Natural killer cell treated with Interleukin-12 subunit alpha and Interleukin-12 subunit beta and Interleukin-15 and Interleukin-18, amount 100 ng/mL, for 72 hours (primary cell): ENCODE measurements around the gene PLRG1. TPM values are rescaled to one million over a fixed set of nuclear protein-coding genes. Genes with fewer than 3 reads are reported as not detected.
"Not testable (repeated sequence)": the region's sequence is repeated elsewhere in the genome, so short reads cannot be mapped to it uniquely, and the experiment has no call there.

Experiments used
- ATAC-seq, 2 donors: fragments of 150-1000 bp; cut with Tn5 transposase in 1 of 2; sonication (Bioruptor Pico), chemical (Tn5 transposase) in 1 of 2; 2 replicates each; pipeline ENCODE4 v1.10.0; 2021
- DNase-seq: peaks from one replicate; pipeline ENCODE4 v3.0.0; 2022; ENCODE audit warnings: low spot score
- H3K27ac Mint-ChIP-seq, 2 donors: 1 replicate in 1 of 2; 2 replicates in 1 of 2; pipeline ENCODE4 v1.8.0; 2022; ENCODE audit warnings: mixed read lengths in 2 of 2, mild to moderate bottlenecking in 1 of 2, moderate library complexity in 1 of 2
- H3K27me3 Mint-ChIP-seq, 2 donors: 1 replicate in 1 of 2; 2 replicates in 1 of 2; pipeline ENCODE4 v1.8.0; 2022; ENCODE audit warnings: mixed read lengths in 2 of 2
- H3K36me3 Mint-ChIP-seq: one replicate; pipeline ENCODE4 v1.8.0; 2022; ENCODE audit warnings: mixed read lengths
- H3K4me1 Mint-ChIP-seq, 2 donors: 1 replicate in 1 of 2; 2 replicates in 1 of 2; pipeline ENCODE4 v1.8.0; 2022; ENCODE audit warnings: low read depth in 2 of 2, mixed read lengths in 2 of 2, mild to moderate bottlenecking in 1 of 2
- H3K4me3 Mint-ChIP-seq: one replicate; pipeline ENCODE4 v1.8.0; 2022; ENCODE audit warnings: mixed read lengths
- H3K9me3 Mint-ChIP-seq: 2 replicates; pipeline ENCODE4 v1.8.0; 2022; ENCODE audit warnings: mixed read lengths
- total RNA-seq, 2 donors: library from RNA; stranded (reverse); gene quantifications; one replicate each; pipeline ENCODE4 v1.2.3, GENCODE V29; 2022

The PLRG1 gene
- total RNA-seq, result 100 to 1,000 TPM in 1 of 2 donors, 10 to 100 TPM in 1; 84.5 to 109 TPM

GRCh38 chr4:154549894-154550790 is at the start of gene PLRG1:
PLRG1 (minus strand) TSS chr4:154550400; CDS start chr4:154550308, 92 bp downstream.
- no peaks in the 10 kb centered on the region for H3K27me3 Mint-ChIP-seq
- peaks cover 14% of the 10 kb centered on the region for H3K36me3 Mint-ChIP-seq
- DNase-seq, result peak; percentile 95
- peak; percentile 100 for ATAC-seq
- H3K4me3 Mint-ChIP-seq, result peak within 1 kb of the TSS; percentile 98
- peaks cover 18 to 21% of the 10 kb centered on the region in 2 donors for H3K4me1 Mint-ChIP-seq
- peak within 1 kb of the TSS; percentile 89 to 94 for H3K27ac Mint-ChIP-seq
- no peaks in the 10 kb centered on the region for H3K9me3 Mint-ChIP-seq

DNA sequence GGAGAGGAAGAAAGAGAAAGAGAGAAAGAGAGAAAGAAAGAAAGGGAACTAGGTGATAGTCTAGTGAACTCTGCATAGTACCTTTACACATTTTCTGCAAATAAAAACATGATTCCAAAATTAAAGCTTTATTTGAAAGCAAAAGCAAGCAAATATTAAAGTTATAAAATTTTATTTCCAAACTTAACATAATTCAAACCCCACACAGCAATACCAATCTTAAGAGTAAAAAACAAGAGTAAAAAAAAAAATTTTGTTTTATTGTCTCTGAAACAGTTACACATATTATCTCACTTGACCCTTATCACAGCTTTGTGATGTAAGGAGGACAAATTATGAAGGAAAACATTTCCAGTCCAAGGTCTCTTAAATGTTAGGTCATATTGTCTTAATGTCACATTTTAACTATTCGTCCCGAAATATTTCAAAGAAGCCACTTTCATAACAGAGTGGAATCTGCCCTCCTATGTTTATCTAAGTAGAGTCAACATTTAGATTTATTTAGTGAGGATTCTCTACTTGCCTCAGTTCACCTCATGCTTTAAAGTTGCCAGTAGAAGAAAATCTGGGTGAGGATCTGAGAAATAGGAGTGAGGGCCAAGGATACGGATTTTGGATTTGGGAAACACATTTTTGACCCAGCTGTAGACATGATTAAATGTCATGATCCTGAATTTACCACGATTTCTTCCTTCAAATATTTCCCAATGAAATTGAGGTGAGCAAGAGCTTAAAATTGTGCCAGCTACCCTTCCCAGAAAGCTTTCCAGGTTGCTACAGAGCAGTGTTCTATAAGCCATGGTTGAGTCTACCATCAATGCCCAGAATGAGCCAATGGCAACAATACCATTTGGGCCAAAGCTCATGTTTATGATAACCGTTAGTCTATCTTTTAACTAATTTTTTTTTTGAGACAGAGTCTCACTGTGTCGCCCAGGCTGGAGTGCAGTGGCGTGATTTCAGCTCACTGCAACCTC is 47.9 kb upstream of the PLRG1 start:
- Mint-ChIP-seq H3K27ac (no peak overlapping the region), H3K36me3 (no peaks in the 10 kb centered on the region), H3K9me3 (no peaks in the 10 kb centered on the region), H3K4me1 (no peaks in the 10 kb centered on the region), H3K4me3 (no peak overlapping the region), H3K27me3 (peaks cover 16 to 31% of the 10 kb centered on the region in 2 donors)
- DNase-seq, result no peak
- no peak for ATAC-seq

DNA sequence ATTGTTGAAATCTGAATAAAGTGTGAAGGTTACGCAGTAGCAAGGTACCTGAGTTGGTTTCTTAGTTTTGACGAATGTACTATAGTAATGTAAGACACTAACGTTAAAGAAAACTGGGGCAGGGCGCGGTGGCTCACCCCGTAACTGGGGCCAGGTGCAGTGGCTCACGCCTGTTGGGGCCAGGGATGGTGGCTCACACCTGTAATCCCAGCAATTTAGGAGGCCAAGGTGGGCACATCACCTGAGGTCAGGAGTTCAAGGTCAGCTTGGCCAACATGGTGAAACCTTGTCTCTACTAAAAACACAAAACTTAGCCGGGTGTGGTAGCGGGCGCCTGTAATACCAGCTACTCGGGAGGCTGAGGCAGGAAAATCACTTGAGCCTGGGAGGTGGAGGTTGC is 47.1 kb upstream of the PLRG1 start:
- H3K4me1 Mint-ChIP-seq, H3K9me3 Mint-ChIP-seq, ATAC-seq, H3K27ac Mint-ChIP-seq, H3K4me3 Mint-ChIP-seq, DNase-seq, H3K36me3 Mint-ChIP-seq: not testable (repeated sequence)
- H3K27me3 Mint-ChIP-seq, result peaks cover 11 to 23% of the 10 kb centered on the region in 2 donors

DNA sequence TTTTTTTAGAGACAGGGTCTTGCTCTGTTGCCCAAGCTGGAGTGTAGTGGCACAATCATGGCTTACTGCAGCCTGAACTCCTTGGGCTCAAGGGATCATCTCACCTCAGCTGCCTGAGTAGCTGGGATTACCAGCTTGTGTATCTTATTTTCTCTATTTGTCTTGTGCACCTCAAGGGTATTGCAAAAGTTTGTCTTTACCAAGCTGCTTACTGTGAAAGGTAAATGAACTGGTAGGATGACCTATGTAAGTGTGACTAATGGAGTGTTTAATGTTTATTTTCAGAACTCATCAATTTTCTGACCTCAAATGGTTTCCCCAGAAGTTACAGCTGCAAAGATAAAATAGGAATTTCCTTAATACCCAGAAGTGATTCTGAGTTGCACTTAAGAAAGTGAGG is 45.6 kb upstream of the PLRG1 start:
- H3K27me3 Mint-ChIP-seq, result peaks cover 9 to 17% of the 10 kb centered on the region in 2 donors

GRCh38 chr4:154594343-154594742 is 44.1 kb upstream of the PLRG1 start:
- DNase-seq, result not testable (repeated sequence)

More for the DNA sequence above, 45.6 kb upstream of the PLRG1 start:
- H3K9me3 Mint-ChIP-seq, result no peaks in the 10 kb centered on the region
- H3K27ac Mint-ChIP-seq, result no peak overlapping the region
- ATAC-seq (no peak), DNase-seq (no peak)
- H3K4me3 Mint-ChIP-seq, result no peak overlapping the region
- H3K36me3 Mint-ChIP-seq, result no peaks in the 10 kb centered on the region
- no peaks in the 10 kb centered on the region for H3K4me1 Mint-ChIP-seq

GRCh38 chr4:154593868-154594267 is 43.7 kb upstream of the PLRG1 start:
- H3K36me3 Mint-ChIP-seq, result no peaks in the 10 kb centered on the region
- H3K27ac Mint-ChIP-seq, result no peak overlapping the region
- no peak overlapping the region for H3K4me3 Mint-ChIP-seq
- no peak for DNase-seq
- no peak for ATAC-seq
- no peaks in the 10 kb centered on the region for H3K4me1 Mint-ChIP-seq
- no peaks in the 10 kb centered on the region for H3K9me3 Mint-ChIP-seq
- peaks cover 14 to 20% of the 10 kb centered on the region in 2 donors for H3K27me3 Mint-ChIP-seq

More at GRCh38 chr4:154594343-154594742, 44.1 kb upstream of the PLRG1 start:
- H3K4me1 Mint-ChIP-seq, H3K36me3 Mint-ChIP-seq, H3K9me3 Mint-ChIP-seq, H3K4me3 Mint-ChIP-seq, ATAC-seq, H3K27ac Mint-ChIP-seq: not testable (repeated sequence)
- H3K27me3 Mint-ChIP-seq, result peaks cover 13 to 16% of the 10 kb centered on the region in 2 donors

GRCh38 chr4:154591890-154592289 is 41.7 kb upstream of the PLRG1 start:
- Mint-ChIP-seq H3K4me1 (no peaks in the 10 kb centered on the region), H3K9me3 (no peaks in the 10 kb centered on the region), H3K4me3 (no peak overlapping the region), H3K36me3 (no peaks in the 10 kb centered on the region), H3K27me3 (peaks cover 10 to 22% of the 10 kb centered on the region in 2 donors), H3K27ac (no peak overlapping the region)
- DNase-seq (no peak), ATAC-seq (no peak)

DNA sequence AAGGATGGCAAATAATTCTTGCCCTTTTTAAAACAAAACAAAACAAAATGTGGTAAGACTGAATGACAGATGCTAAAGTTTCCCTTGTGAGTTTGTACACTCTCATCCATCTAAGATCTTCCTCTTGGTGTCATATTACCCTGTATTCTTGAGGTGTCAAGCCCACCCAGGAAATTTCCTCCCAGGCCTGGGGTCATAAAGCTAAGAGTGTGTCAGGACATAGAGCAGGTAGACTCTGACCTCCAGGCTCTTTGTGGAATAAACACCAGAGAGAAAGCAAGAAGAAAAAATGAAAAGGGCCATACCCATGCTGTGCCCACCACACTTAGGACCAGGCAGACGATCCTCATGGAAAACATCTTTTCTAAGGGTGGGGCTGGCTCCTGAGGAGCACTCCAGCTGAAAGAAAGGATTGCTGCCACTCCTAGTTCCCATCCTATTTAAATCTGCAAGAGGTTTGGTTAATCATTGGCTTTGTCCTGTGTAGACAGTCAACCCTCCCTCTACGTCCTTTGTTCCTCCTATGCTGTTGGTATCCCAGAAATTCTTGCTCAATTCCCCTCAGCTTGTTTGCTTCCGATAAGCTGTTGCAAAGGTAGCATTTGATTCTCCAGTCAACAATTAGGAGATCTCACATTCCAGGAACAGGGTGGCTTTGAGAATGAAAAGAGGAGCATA is 40.3 kb upstream of the PLRG1 start, which contains the start of gene FGA:
TSS of gene FGA (minus strand) at position 414 of the 678 bp plus-strand sequence. CDS start at position 359, 55 bp downstream.
- Mint-ChIP-seq H3K4me3 (no peak within 1 kb of the TSS), H3K4me1 (no peaks in the 10 kb centered on the region), H3K9me3 (no peaks in the 10 kb centered on the region), H3K36me3 (no peaks in the 10 kb centered on the region), H3K27ac (no peak within 1 kb of the TSS), H3K27me3 (peaks cover 14 to 22% of the 10 kb centered on the region in 2 donors)
- DNase-seq (no peak), ATAC-seq (no peak)

- Mint-ChIP-seq H3K27me3 (peaks cover 14 to 22% of the 10 kb centered on the region in 2 donors), H3K4me1 (no peaks in the 10 kb centered on the region), H3K27ac (no peak overlapping the region), H3K4me3 (no peak overlapping the region), H3K36me3 (no peaks in the 10 kb centered on the region), H3K9me3 (no peaks in the 10 kb centered on the region)
- DNase-seq (no peak), ATAC-seq (no peak)
Measured at GRCh38 chr4:154589296-154590197, 39.3 kb upstream of the PLRG1 start.

DNA sequence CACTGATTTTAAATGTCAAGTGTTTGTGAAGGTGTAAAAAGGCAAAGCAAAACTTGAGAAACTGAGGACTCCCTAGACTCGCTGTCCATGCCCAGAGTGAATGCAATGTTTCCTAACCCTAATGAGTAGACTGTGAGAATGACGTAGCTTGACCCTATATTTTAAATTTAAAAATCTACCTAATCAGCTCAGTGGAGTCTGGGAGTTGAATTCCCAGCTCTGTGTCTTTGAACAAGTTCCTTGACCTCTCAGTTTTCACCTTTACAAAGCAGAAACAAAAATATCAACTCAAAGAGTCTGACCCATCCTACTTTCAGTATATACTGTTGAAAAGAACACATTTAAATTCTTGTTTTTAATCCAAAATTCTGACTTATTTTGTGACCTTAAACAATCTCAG is 38.0 kb upstream of the PLRG1 start:
- Mint-ChIP-seq H3K36me3 (no peaks in the 10 kb centered on the region), H3K4me1 (no peaks in the 10 kb centered on the region), H3K4me3 (no peak overlapping the region), H3K27me3 (peaks cover 14 to 22% of the 10 kb centered on the region in 2 donors), H3K9me3 (no peaks in the 10 kb centered on the region), H3K27ac (no peak overlapping the region)
- ATAC-seq (no peak), DNase-seq (no peak)

DNA sequence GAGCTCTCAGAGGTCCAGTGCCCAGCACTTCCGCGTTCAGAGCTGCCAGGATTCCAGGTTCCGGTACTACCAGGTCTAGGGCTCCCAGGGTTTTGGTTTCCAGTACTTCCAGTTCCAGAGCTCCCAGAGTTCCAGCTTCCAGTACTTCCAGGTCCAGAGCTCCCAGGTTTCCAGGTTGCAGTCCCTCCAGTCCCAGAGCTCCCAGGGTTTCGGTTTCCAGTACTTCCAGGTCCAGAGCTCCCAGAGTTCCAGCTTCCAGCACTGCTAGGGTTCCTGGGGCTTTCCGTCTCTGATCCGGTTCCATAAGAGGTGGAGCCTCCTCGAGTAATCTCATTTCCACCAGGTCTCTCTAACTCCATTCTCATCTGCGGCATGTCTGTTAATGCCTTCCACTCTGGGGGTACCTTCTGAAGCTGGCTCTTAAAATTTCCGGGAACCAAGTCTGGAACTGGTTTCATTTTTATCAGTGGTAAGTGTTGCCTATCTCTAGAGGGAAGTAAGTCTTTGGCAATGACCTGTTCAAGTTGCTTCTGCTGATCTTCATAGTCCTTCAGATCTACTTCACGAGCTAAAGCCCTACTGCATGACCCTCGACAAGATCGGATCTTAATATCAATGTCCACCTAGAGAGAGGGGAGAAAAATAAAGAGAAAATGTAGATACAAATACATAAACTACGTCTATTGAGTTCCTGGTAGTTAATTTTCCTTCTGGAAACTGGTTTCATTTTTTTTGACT is 36.3 kb upstream of the PLRG1 start:
- no peak for DNase-seq
- no peaks in the 10 kb centered on the region for H3K9me3 Mint-ChIP-seq
- H3K27ac Mint-ChIP-seq, result no peak overlapping the region
- peaks cover 17 to 29% of the 10 kb centered on the region in 2 donors for H3K27me3 Mint-ChIP-seq
- no peak for ATAC-seq
- no peaks in the 10 kb centered on the region for H3K36me3 Mint-ChIP-seq
- H3K4me3 Mint-ChIP-seq, result no peak overlapping the region
- no peaks in the 10 kb centered on the region for H3K4me1 Mint-ChIP-seq
